K562 (cell line): ENCODE data around the gene SEC16A. TPM values are rescaled to one million over a fixed set of nuclear protein-coding genes. Genes with fewer than 3 reads are reported as not detected.
A peak's percentile ranks its signal among the peaks of the same experiment; 100 is the strongest.

Source experiments
- ATAC-seq: fragments of 200-7000 bp; cut with Tn5 transposase; 3 replicates; pipeline ENCODE4 v1.9.1; 2020; ENCODE audit warnings: moderate library complexity
- BruUV-seq: library from RNA; stranded (reverse); fragments of 400-500 nt; replicated peaks from 2 replicates; lab custom pipeline; 2021; lab: Mats Ljungman, UMichigan
- CTCF ChIA-PET: fragments of 300-600 bp; formaldehyde crosslinking; extraction: SDS; loops from one replicate; lab custom pipeline; 2021; ENCODE audit warnings: low intra/inter-chr PET ratio; lab: Yijun Ruan, JAX
- POLR2A ChIA-PET: fragments of 300-600, 350-650 bp; sonication (Branson Sonifier 250); formaldehyde crosslinking; extraction: SDS; loops from one replicate; lab custom pipeline; 2021; ENCODE audit warnings: antibody characterized with exemption, inconsistent platforms; lab: Yijun Ruan, JAX
- DNase-seq, 4 experiments: peaks; one replicate each; pipeline versions ENCODE4 v3.0.0 to v3.0.0-alpha.2; 2011 to 2018; ENCODE audit warnings: low spot score in 3 of 4, mixed read lengths in 3 of 4; ENCODE audit errors: extremely low read depth in 1 of 4
- FAIRE-seq: peaks from 2 replicates; lab custom pipeline; 2011; peaks lifted over from hg19 to GRCh38; lab: Jason Lieb, UNC
- H2AFZ ChIP-seq: 2 replicates; pipeline ENCODE4 v1.6.0; 2011; ENCODE audit warnings: low read depth, low read length, control low read depth, inconsistent platforms
- H3K27ac ChIP-seq: fragments of 200-600 bp; 3 replicates; pipeline ENCODE4 v1.8.0; 2011; ENCODE audit warnings: low read depth, mild to moderate bottlenecking, control low read depth, inconsistent platforms, low read length, moderate library complexity, mixed read lengths; ENCODE audit errors: extremely low read depth
- H3K27me3 ChIP-seq, 2 experiments: fragments of 300-600 bp in 1 of 2; 2 replicates in 1 of 2; 3 replicates in 1 of 2; pipeline versions ENCODE4 v1.6.0 to v1.8.0; 2011; ENCODE audit warnings: inconsistent platforms in 2 of 2, low read length in 2 of 2, mild to moderate bottlenecking in 1 of 2, mixed read lengths in 1 of 2, moderate library complexity in 1 of 2; ENCODE audit not compliant: control insufficient read depth in 2 of 2, insufficient read depth in 2 of 2
- H3K36me3 ChIP-seq: fragments of 300-600 bp; 3 replicates; pipeline ENCODE4 v1.8.0; 2011; ENCODE audit warnings: mild to moderate bottlenecking, low read length, inconsistent platforms; ENCODE audit not compliant: control insufficient read depth, insufficient read depth
- H3K4me1 ChIP-seq, 2 experiments: fragments of 200-600 bp in 1 of 2; replicated peaks in 1 of 2; 2 replicates in 1 of 2; 3 replicates in 1 of 2; pipeline versions ENCODE4 v1.5.1 to v1.8.0; 2011; ENCODE audit warnings: inconsistent platforms in 2 of 2, low read length in 2 of 2, mild to moderate bottlenecking in 1 of 2, mixed read lengths in 1 of 2, moderate library complexity in 1 of 2; ENCODE audit not compliant: control insufficient read depth in 2 of 2, insufficient read depth in 2 of 2
- H3K4me2 ChIP-seq: 2 replicates; pipeline ENCODE4 v1.6.1; 2011; ENCODE audit warnings: low read length, control low read depth, inconsistent platforms, mixed read lengths; ENCODE audit not compliant: insufficient read depth
- H3K4me3 ChIP-seq: fragments of 200-600 bp; sonication (generic), shearing (Covaris generic); 2 replicates; pipeline ENCODE4 v1.5.1; 2016; ENCODE audit warnings: control low read depth, inconsistent platforms
- H3K79me2 ChIP-seq: fragments of 200-600 bp; 3 replicates; pipeline ENCODE4 v1.8.0; 2011; ENCODE audit warnings: low read length, inconsistent platforms; ENCODE audit not compliant: control insufficient read depth, insufficient read depth
- H3K9ac ChIP-seq, 2 experiments: 2 replicates each; pipeline versions ENCODE4 v1.6.0 to v1.6.1; 2011; ENCODE audit warnings: low read depth in 2 of 2, low read length in 2 of 2, control low read depth in 1 of 2, inconsistent platforms in 1 of 2, mild to moderate bottlenecking in 1 of 2, mixed read lengths in 1 of 2; ENCODE audit not compliant: insufficient read depth in 1 of 2
- H3K9me1 ChIP-seq: one replicate; pipeline ENCODE4 v1.6.0; 2011; ENCODE audit warnings: inconsistent platforms, mild to moderate bottlenecking, low read length, moderate library complexity; ENCODE audit not compliant: control insufficient read depth, insufficient read depth
- H3K9me3 ChIP-seq: replicated peaks from 2 replicates; pipeline ENCODE4 v1.5.1; 2011; ENCODE audit warnings: low read depth, low read length, inconsistent platforms; ENCODE audit not compliant: control insufficient read depth, insufficient read depth
- H4K20me1 ChIP-seq: replicated peaks from 2 replicates; pipeline ENCODE4 v1.6.1; 2011; ENCODE audit warnings: low read length, inconsistent platforms, mixed read lengths; ENCODE audit not compliant: control insufficient read depth, insufficient read depth
- ETS2 ChIP-seq: IDR thresholded peaks from 2 replicates; pipeline ENCODE4 v1.6.1; 2016; ENCODE audit warnings: borderline replicate concordance, missing genetic modification characterization, mild to moderate bottlenecking, moderate library complexity, missing compliant biosample characterization; ENCODE audit not compliant: poor library complexity, severe bottlenecking
- GMEB1 ChIP-seq: fragments of 250-450 bp; sonication (Bioruptor Pico); IDR thresholded peaks from 2 replicates; pipeline ENCODE4 v1.4.0; 2020; ENCODE audit warnings: mild to moderate bottlenecking
- MLLT1 ChIP-seq, 2 experiments: fragments of 450-650 bp; IDR thresholded peaks; 2 replicates each; pipeline ENCODE4 v1.6.1; 2016
- PHF20 ChIP-seq: fragments of 450-650 bp; IDR thresholded peaks from 2 replicates; pipeline ENCODE4 v1.6.1; 2018; ENCODE audit not compliant: partially characterized antibody
- RBFOX2 ChIP-seq: fragments of 200-400 bp; formaldehyde crosslinking; IDR thresholded peaks from 2 replicates; pipeline ENCODE4 v1.6.1; 2017; ENCODE audit warnings: low read depth, mild to moderate bottlenecking, low read length, moderate library complexity
- SREBF1 ChIP-seq: fragments of 150-350 bp; IDR thresholded peaks from 2 replicates; pipeline ENCODE4 v1.6.1; 2014; ENCODE audit warnings: antibody characterized with exemption, low read depth, low read length, borderline replicate concordance
- SRSF7 ChIP-seq: fragments of 200-400 bp; formaldehyde crosslinking; optimal IDR thresholded peaks from 2 replicates; pipeline ENCODE3; 2017; ENCODE audit warnings: mild to moderate bottlenecking, low read depth, low read length
- TAF7 ChIP-seq: fragments of 450-650 bp; IDR thresholded peaks from 2 replicates; pipeline ENCODE4 v1.6.1; 2016; ENCODE audit warnings: missing genetic modification characterization, missing compliant biosample characterization
- WGBS: fragments of 100-300 bp; shearing (Covaris generic); methylation state at CpG from one replicate; pipeline ENCODE4 v1.1.6; 2016; ENCODE audit warnings: low coverage, mixed read lengths; ENCODE audit not compliant: insufficient coverage; ENCODE audit errors: missing lambda C conversion rate; 5-methylcytosine and 5-hydroxymethylcytosine counted together
- in situ Hi-C: fragments of 300-500 bp; cut with MboI; formaldehyde crosslinking; loops from 4 replicates; pipeline ENCODE4 v1.15.0; 2018; ENCODE audit warnings: inconsistent platforms, mixed read lengths
- intact Hi-C: fragments of 100-400 bp; cut with micrococcal nuclease; formaldehyde crosslinking; loops from 2 replicates; pipeline ENCODE4 v1.14.2; 2022
- polyA plus RNA-seq, 8 experiments: library from polyadenylated mRNA; depleted of rRNA in 4 of 8; stranded (reverse) in 5 of 8; unstranded in 3 of 8; fragments of >200 nt; fragmentation: Nextera tagmentation in 2 of 8; fragmentation: Illumina TruSeq in 1 of 8; extraction: Ambion mirVana in 2 of 8; extraction: Trizol in 1 of 8; gene quantifications; 2 replicates each; pipeline versions ENCODE4 v1.2.1 to v1.2.3, GENCODE V29; 2011 to 2014; ENCODE audit warnings: inconsistent platforms in 1 of 8, missing spikeins in 1 of 8
- total RNA-seq, 7 experiments: library from RNA; depleted of rRNA in 6 of 7; stranded (reverse); fragments of >200 nt in 6 of 7; fragmentation: Illumina TruSeq in 2 of 7; extraction: Trizol in 2 of 7; gene quantifications; 2 replicates each; pipeline versions ENCODE4 v1.2.1 to v1.2.3, GENCODE V29; 2011 to 2021; ENCODE audit warnings: low replicate concordance in 1 of 7

The SEC16A gene
- total and polyA plus RNA-seq, 9 of the 15 experiments (the other 6 are each of a cell fraction or from before 2014, with no cell fraction given): 8.3 to 62.8 (median 14.0) TPM

GRCh38 chr9:136462664-136463063, 20.2 kb downstream of the SEC16A start:
- TF ChIP-seq ETS2 (tag) (no peak), GMEB1 (CRISPR knock-in tag) (no peak), SRSF7 (no peak), RBFOX2 (peak; percentile 22; the same call in 1 of the 2 replicates), MLLT1 (IDR thresholded peaks at IDR 0.05) (no peak), SREBF1 (no peak), PHF20 (no peak), TAF7 (tag) (no peak)
- Histone ChIP-seq H3K36me3 (peaks cover 92% of the 10 kb centered on the region), H4K20me1 (no peaks in the 10 kb centered on the region), H3K4me1 (no peaks in the 10 kb centered on the region), H3K27me3 (no peaks in the 10 kb centered on the region), H3K9ac (peak overlapping the region in 1 of 2 experiments; percentile 57; a peak in 2 of 4 replicates), H3K79me2 (no peaks in the 10 kb centered on the region; the same call in 2 of the 3 replicates), H3K4me3 (no peak overlapping the region), H3K27ac (no peak overlapping the region), H3K4me2 (no peak overlapping the region), H3K9me3 (no peaks in the 10 kb centered on the region), H3K9me1 (no peaks in the 10 kb centered on the region), H2AFZ (no peak overlapping the region)
- in situ Hi-C loops (no loop called here), intact Hi-C loops (no loop called here)
- ATAC-seq: no peak
- 92% methylated on average over 17 of the region's 17 CpGs for WGBS
- no peak for DNase-seq
- no peak for FAIRE-seq
- ChIA-PET CTCF (no interaction called here), POLR2A (interaction anchor here (0.6 to 2.8 kb wide), 3 partner anchors 12 to 161 kb away, joined by 3 to 8 read pairs (median 4); no protein-coding TSS in a partner anchor)
- no TSS peak for BruUV-seq
